NCI-H748 (cell line): ENCODE results near the gene ICOS.
"Not testable (repeated sequence)": the region's sequence is repeated elsewhere in the genome, so short reads cannot be mapped to it uniquely, and the experiment has no call there.

Experiments used
- DNase-seq: peaks from one replicate; lab custom pipeline; 2025; ENCODE audit not compliant: unreplicated experiment; lab: John Stamatoyannopoulos, UW

ICOS gene

DNA sequence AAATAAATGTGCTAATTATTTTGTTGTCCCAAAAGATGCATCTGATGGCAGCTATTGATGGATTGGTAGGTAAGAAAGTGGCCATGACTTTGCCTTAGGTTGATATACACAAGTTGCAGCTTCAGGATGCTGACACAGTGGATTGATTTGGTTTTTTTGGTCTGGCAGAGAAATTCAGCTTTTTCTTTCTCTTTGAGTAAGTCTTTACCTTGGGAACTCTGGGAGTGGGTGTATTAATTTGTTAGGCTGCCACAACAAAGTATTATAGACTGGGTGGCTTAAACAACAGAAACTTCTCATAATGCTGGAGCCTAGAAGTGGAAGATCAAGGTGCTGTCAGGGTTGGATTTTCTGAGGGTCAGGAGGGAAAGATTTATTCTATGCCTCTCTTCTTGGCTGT, 19.8 kb upstream of the ICOS start:
- DNase-seq: no peak

GRCh38 chr2:203918264-203918663, 18.3 kb upstream of the ICOS start:
- DNase-seq: no peak

DNA sequence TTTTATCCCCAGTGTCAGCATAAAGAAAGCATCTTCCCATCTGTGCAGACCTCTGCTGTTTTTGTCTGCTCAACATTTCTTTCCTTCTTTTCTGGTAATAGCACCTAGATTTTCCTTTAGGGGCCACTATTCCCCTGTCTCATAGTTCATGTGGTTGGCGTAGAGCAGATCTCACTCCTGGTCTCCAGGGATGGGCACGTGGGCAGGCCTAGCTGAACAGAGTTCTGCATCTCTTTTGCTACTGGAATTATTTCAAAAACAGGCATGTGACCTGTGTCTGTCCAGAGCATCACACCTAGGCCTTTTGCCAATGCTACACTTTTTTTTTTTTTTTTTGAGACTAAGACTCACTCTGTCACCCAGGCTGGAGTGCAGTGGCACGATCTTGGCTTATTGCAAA, 17.7 kb upstream of the ICOS start:
- DNase-seq: no peak

DNA sequence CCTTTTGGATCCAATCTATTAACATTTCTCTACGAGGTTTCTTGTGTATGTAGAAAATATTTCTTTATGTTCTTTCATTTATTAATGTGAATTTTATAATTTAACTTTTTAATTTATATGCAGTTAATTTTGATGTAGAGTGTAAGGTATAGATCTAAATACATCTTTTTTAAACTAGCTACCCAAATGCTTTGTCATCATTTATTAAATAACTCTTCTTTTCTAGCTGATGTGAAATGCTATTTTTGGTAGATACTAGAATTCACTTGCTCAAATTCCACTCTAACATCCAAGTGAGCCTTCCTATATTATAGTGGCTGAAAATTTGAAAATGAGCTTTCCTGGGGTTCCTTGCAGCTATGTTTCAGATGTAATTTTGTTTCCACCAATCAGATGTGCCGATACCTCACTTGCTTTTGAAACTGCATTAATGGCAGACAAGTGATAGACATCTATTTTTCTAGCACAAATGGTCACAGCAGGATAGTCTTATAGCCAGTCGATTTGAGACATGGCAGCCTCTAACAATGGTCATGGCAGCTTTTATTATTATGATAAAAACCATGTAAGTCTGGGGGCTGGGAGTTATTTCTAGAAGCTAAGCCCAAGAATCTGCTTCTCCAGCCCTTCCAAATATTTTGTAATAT, 10.9 kb upstream of the ICOS start:
- no peak for DNase-seq

DNA sequence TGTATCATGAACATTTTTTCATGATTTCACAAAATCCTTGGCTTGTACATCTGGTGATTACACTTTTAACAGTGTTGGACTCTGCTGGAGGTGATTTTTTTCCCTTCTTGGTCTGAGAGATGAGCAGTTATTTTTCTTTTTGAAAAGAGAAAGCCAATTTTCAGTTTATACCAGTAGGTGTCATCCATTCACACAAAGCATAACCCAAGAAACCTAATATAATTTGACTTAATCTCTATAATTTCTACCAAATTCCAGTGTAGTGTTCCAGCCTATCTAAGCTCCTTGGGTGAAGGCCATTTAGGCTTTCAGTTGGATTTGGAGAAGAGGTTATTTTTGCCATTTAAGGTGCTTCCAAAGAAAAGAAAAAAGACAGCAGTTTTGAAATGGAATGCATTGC, 7.7 kb upstream of the ICOS start:
- DNase-seq: no peak

GRCh38 chr2:203931262-203931661, 5.3 kb upstream of the ICOS start:
- not testable (repeated sequence) for DNase-seq

- no peak for DNase-seq
Measured at GRCh38 chr2:203934041-203934492, 2.5 kb upstream of the ICOS start.

GRCh38 chr2:203934711-203935438, 1.7 kb upstream of the ICOS start:
- no peak for DNase-seq

GRCh38 chr2:203935568-203935967, 995 bp upstream of the ICOS start:
- no peak for DNase-seq

- no peak for DNase-seq
Measured at GRCh38 chr2:203936949-203937348, 386 bp downstream of the ICOS start.

DNA sequence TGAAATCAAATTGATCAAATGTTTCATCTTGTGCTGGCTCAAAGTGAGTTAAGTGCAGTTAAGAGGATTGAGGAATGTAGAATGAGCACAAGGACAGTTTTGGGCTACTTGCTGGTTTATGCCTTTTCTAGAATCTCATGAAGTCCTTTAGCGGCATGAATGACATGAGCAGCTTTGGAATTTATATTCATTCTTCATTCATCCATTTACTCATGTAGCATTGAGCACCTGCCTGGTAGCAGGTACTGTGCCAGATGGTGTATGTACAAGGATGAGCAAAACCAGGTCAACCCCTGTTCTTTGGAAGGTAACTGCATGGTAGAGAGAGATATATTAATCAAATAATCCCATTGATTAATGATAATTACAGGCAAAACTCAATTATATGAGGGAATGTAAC, 1.2 kb downstream of the ICOS start:
- DNase-seq: no peak

- no peak for DNase-seq
Measured at GRCh38 chr2:203940039-203940438, 3.5 kb downstream of the ICOS start.

GRCh38 chr2:203943493-203944382, 7.2 kb downstream of the ICOS start:
- DNase-seq: not testable (repeated sequence)

DNA sequence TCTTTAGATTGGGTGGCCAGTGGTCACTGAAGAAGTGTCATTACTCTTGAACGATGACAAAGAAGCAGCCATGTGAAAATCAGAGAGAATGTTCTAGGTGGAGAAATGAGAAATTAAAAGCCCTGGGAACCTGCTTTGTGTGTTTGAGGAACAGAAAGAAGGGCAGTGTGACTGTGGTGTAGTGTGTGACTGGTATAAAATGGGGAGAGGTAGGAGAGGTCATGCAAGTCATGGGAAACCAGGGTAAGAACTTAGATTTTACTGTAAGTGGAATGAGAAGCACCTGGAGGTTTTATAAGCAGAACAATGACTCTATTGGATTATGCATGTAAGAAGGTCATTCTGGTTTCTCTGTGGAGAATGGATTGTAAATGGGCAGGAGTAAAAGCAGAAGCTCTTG, 12.2 kb downstream of the ICOS start:
- no peak for DNase-seq

DNA sequence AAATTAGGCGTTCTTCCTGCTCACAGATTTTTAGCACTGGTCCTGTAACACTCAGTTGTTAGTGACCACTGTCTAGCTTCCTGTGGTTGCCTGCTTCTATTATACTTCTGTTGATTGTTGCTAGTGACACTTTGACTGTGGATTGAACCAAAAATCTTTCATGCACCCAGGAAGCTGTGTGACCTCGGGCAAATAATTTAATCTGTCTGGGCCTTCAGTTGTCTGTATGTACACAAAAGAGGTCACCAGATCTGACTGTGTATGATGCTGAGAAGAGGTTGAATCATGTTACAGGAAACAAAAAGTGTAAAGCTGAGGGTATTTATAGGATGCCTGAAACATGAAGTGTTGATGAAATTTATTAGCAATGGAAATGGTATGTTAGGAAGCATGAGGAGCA, 12.7 kb downstream of the ICOS start:
- DNase-seq: no peak

DNA sequence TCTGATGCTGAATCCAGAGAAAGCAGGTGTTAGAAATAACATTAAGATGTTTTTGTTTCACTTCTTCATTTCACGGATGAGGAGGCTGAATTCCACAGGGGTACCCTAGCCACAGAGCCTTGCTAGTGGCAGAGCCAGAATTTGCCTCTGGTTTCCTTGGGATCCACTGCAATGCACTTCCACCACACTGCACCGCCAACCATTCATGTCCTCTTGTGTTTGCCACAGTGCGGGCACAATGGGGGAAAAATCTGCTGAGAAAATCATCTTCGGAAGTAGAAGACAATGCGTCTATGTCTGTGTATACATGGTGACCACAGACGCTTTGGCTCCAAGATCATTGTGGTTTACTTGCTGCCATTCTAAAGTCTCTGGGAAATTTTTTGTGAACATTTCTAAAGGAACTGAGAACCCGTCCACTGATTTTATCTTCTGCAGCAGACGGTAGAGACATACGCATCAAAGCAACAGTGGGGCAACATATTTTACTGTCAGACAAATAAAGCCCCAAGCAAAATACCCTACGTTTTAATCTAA, 14.9 kb downstream of the ICOS start:
- no peak for DNase-seq

GRCh38 chr2:203959265-203959664, 22.7 kb downstream of the ICOS start:
- no peak for DNase-seq

GRCh38 chr2:203959672-203960071, 23.1 kb downstream of the ICOS start:
- no peak for DNase-seq

DNA sequence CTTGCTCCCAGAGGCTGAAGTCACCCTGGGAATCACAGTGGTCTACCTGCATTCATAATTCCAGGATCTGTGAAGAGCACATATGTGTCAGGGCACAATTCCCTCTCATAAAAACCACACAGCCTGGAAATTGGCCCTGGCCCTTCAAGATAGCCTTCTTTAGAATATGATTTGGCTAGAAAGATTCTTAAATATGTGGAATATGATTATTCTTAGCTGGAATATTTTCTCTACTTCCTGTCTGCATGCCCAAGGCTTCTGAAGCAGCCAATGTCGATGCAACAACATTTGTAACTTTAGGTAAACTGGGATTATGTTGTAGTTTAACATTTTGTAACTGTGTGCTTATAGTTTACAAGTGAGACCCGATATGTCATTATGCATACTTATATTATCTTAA, 24.2 kb downstream of the ICOS start:
- DNase-seq: no peak

- not testable (repeated sequence) for DNase-seq
Measured at GRCh38 chr2:203965190-203965589, 28.6 kb downstream of the ICOS start.

- DNase-seq: no peak
Measured at GRCh38 chr2:203971251-203971650, 34.7 kb downstream of the ICOS start.
